WTC11 (cell line): ENCODE measurements around the gene SCYGR4. TPM values are rescaled to one million over a fixed set of nuclear protein-coding genes. Genes with fewer than 3 reads are reported as not detected.

Experiments
- ATAC-seq: fragments of 200-7000 bp; cut with Tn5 transposase; 2 replicates; pipeline ENCODE4 v1.10.0; 2021; ENCODE audit warnings: mild to moderate bottlenecking, moderate library complexity
- CTCF ChIA-PET: fragments of 300-600 bp; sonication (Branson Sonifier 250); formaldehyde crosslinking; loops from one replicate; lab custom pipeline; 2021; ENCODE audit warnings: antibody characterized with exemption; lab: Charles Lee
- POLR2A ChIA-PET: fragments of 350-600 bp; sonication (Branson Sonifier 250); formaldehyde crosslinking; loops from one replicate; lab custom pipeline; 2021; ENCODE audit warnings: antibody characterized with exemption; lab: Charles Lee
- DNase-seq: peaks from one replicate; pipeline ENCODE4 v3.0.0; 2021; ENCODE audit warnings: low spot score
- H3K27ac Mint-ChIP-seq: 2 replicates; pipeline ENCODE4 v1.8.0; 2021; ENCODE audit warnings: mixed read lengths
- H3K27me3 Mint-ChIP-seq: 2 replicates; pipeline ENCODE4 v1.8.0; 2021; ENCODE audit warnings: low read depth, mild to moderate bottlenecking, moderate library complexity, mixed read lengths
- H3K36me3 Mint-ChIP-seq: 2 replicates; pipeline ENCODE4 v1.8.0; 2021; ENCODE audit warnings: mixed read lengths
- H3K4me1 Mint-ChIP-seq: 2 replicates; pipeline ENCODE4 v1.8.0; 2022; ENCODE audit warnings: mixed read lengths
- H3K4me3 Mint-ChIP-seq: 2 replicates; pipeline ENCODE4 v1.8.0; 2021; ENCODE audit warnings: mild to moderate bottlenecking, moderate library complexity, mixed read lengths
- H3K9me3 Mint-ChIP-seq: 2 replicates; pipeline ENCODE4 v1.8.0; 2021; ENCODE audit warnings: mixed read lengths
- CBFB ChIP-seq: sonication (generic); formaldehyde crosslinking; IDR thresholded peaks from 2 replicates; pipeline ENCODE4 v1.8.1; 2022; ENCODE audit warnings: mild to moderate bottlenecking, low read depth, missing genetic modification reagents
- ELF4 ChIP-seq: sonication (generic); formaldehyde crosslinking; IDR thresholded peaks from 2 replicates; pipeline ENCODE4 v1.8.1; 2022; ENCODE audit warnings: low read depth, mild to moderate bottlenecking, moderate library complexity, missing genetic modification reagents
- FOXP1 ChIP-seq: sonication (generic); formaldehyde crosslinking; IDR thresholded peaks from 2 replicates; pipeline ENCODE4 v1.8.0; 2022; ENCODE audit warnings: missing genetic modification reagents, mild to moderate bottlenecking, moderate library complexity, borderline replicate concordance
- GRHL2 ChIP-seq: fragments of 250-450 bp; sonication (Bioruptor Pico); IDR thresholded peaks from 2 replicates; pipeline ENCODE4 v1.8.0; 2022; ENCODE audit warnings: mild to moderate bottlenecking, moderate library complexity; ENCODE audit not compliant: insufficient replicate concordance, severe bottlenecking
- GTF2I ChIP-seq: fragments of 250-450 bp; sonication (Bioruptor Pico); conservative IDR thresholded peaks from 2 replicates; pipeline ENCODE4 v1.4.0; 2021; ENCODE audit warnings: mild to moderate bottlenecking
- KAT7 ChIP-seq: sonication (generic); formaldehyde crosslinking; IDR thresholded peaks from 2 replicates; pipeline ENCODE4 v1.8.1; 2023; ENCODE audit warnings: missing genetic modification reagents, mild to moderate bottlenecking, borderline replicate concordance
- RELA ChIP-seq: sonication (generic); formaldehyde crosslinking; IDR thresholded peaks from 2 replicates; pipeline ENCODE4 v1.8.1; 2022; ENCODE audit warnings: missing genetic modification reagents, mild to moderate bottlenecking, borderline replicate concordance
- SP1 ChIP-seq: sonication (generic); formaldehyde crosslinking; conservative IDR thresholded peaks from 2 replicates; pipeline ENCODE4 v1.8.1; 2022; ENCODE audit warnings: missing genetic modification reagents
- ZNF263 ChIP-seq: sonication (generic); formaldehyde crosslinking; IDR thresholded peaks from 2 replicates; pipeline ENCODE4 v1.8.1; 2022; ENCODE audit warnings: low read depth, mild to moderate bottlenecking, moderate library complexity, missing genetic modification reagents
- total RNA-seq: library from RNA; stranded (reverse); gene quantifications from 3 replicates; pipeline ENCODE4 v1.2.3, GENCODE V29; 2021
- TF ChIP-seq, protein P1 (sequence below): fragments of 250-450 bp; sonication (Bioruptor Pico); IDR thresholded peaks from 2 replicates; pipeline ENCODE4 v2.1.2; 2022; ENCODE audit warnings: mild to moderate bottlenecking, moderate library complexity
- TF ChIP-seq, protein P2 (sequence below): fragments of 250-450 bp; sonication (Bioruptor Pico); conservative IDR thresholded peaks from 2 replicates; pipeline ENCODE4 v1.9.0; 2021; ENCODE audit warnings: mild to moderate bottlenecking
- TF ChIP-seq, protein P3 (sequence below): sonication (generic); formaldehyde crosslinking; IDR thresholded peaks from 2 replicates; pipeline ENCODE4 v1.8.0; 2023; ENCODE audit warnings: mild to moderate bottlenecking, missing genetic modification reagents
- TF ChIP-seq, protein P4 (sequence below): fragments of 250-450 bp; sonication (Bioruptor Pico); IDR thresholded peaks from 2 replicates; pipeline ENCODE4 v1.9.0; 2021; ENCODE audit warnings: mild to moderate bottlenecking
- TF ChIP-seq, protein P5 (sequence below): sonication (generic); formaldehyde crosslinking; IDR thresholded peaks from 2 replicates; pipeline ENCODE4 v1.8.1; 2023; ENCODE audit warnings: mild to moderate bottlenecking, missing genetic modification reagents, borderline replicate concordance

Gene SCYGR4
- total RNA-seq, 1 experiment from 2014 or later, result not detected

DNA sequence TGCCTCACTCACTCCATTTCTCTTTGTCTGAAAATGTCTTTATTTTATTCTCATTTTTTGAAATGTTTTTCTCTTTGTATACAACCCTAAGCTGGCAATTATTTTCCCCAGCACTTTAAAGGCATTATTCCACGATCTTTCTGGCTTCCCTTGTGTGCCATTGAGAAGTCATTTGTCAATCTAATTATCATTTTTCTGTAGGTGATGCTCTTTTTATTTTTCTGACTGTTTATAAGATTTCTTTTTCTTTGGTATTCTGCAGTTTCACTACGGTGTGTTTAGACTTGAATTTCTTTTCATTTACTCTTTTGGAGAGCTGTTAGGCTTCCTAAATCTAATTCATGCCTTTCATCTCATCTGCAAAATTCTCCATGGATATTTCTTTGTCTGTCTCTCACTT lies 8.1 kb downstream of the SCYGR4 start:
- ChIA-PET CTCF (no interaction called here), POLR2A (no interaction called here)
- DNase-seq (no peak), ATAC-seq (no peak)
- H3K4me3 Mint-ChIP-seq, result no peak overlapping the region
- no peak overlapping the region for H3K27ac Mint-ChIP-seq
- H3K36me3 Mint-ChIP-seq, result no peaks in the 10 kb centered on the region
- H3K4me1 Mint-ChIP-seq, result no peaks in the 10 kb centered on the region; the same call in 1 of the 2 replicates
- H3K9me3 Mint-ChIP-seq, result peaks cover 6% of the 10 kb centered on the region
- TF ChIP-seq, protein P1, sequence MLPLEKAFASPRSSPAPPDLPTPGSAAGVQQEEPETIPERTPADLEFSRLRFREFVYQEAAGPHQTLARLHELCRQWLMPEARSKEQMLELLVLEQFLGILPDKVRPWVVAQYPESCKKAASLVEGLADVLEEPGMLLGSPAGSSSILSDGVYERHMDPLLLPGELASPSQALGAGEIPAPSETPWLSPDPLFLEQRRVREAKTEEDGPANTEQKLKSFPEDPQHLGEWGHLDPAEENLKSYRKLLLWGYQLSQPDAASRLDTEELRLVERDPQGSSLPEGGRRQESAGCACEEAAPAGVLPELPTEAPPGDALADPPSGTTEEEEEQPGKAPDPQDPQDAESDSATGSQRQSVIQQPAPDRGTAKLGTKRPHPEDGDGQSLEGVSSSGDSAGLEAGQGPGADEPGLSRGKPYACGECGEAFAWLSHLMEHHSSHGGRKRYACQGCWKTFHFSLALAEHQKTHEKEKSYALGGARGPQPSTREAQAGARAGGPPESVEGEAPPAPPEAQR (CRISPR knock-in tag), result no peak
- TF ChIP-seq, protein P2, sequence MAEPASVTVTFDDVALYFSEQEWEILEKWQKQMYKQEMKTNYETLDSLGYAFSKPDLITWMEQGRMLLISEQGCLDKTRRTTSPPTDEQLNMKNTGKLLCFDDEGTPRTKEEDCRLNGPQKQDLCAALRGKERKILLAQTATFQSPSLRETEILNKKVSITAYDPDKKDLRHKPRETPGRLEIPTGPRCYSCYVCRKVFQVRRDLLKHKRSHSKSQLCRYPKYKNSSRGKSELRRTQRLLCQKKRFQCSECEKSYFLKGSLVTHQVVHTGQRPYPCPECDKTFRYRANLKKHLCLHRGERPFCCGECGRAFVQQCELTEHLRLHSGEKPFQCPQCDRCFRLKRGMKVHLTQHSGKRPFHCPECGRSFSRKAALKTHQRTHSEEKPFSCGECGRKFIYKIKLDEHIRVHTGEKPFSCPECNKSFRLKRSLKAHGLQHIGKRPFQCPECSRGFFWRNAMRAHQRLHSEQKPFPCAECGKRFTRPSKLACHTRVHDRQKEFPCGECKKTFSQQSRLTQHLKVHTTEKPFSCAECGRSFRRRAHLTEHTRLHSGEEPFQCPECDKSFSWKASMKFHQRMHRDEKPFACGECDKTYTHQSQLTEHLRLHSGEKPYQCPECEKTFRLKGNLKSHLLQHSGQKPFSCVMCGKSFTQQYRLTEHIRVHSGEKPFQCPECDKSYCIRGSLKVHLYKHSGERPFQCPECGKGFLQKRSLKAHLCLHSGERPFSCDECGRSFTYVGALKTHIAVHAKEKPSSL (CRISPR knock-in tag), result no peak
- TF ChIP-seq ELF4 (CRISPR knock-in tag), result no peak
- TF ChIP-seq FOXP1, result no peak
- TF ChIP-seq GRHL2 (CRISPR knock-in tag), result no peak
- TF ChIP-seq ZNF263 (CRISPR knock-in tag), result no peak
- TF ChIP-seq, protein P3, sequence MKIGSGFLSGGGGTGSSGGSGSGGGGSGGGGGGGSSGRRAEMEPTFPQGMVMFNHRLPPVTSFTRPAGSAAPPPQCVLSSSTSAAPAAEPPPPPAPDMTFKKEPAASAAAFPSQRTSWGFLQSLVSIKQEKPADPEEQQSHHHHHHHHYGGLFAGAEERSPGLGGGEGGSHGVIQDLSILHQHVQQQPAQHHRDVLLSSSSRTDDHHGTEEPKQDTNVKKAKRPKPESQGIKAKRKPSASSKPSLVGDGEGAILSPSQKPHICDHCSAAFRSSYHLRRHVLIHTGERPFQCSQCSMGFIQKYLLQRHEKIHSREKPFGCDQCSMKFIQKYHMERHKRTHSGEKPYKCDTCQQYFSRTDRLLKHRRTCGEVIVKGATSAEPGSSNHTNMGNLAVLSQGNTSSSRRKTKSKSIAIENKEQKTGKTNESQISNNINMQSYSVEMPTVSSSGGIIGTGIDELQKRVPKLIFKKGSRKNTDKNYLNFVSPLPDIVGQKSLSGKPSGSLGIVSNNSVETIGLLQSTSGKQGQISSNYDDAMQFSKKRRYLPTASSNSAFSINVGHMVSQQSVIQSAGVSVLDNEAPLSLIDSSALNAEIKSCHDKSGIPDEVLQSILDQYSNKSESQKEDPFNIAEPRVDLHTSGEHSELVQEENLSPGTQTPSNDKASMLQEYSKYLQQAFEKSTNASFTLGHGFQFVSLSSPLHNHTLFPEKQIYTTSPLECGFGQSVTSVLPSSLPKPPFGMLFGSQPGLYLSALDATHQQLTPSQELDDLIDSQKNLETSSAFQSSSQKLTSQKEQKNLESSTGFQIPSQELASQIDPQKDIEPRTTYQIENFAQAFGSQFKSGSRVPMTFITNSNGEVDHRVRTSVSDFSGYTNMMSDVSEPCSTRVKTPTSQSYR (CRISPR knock-in tag), result no peak
- TF ChIP-seq RELA, result no peak
- TF ChIP-seq, protein P4, sequence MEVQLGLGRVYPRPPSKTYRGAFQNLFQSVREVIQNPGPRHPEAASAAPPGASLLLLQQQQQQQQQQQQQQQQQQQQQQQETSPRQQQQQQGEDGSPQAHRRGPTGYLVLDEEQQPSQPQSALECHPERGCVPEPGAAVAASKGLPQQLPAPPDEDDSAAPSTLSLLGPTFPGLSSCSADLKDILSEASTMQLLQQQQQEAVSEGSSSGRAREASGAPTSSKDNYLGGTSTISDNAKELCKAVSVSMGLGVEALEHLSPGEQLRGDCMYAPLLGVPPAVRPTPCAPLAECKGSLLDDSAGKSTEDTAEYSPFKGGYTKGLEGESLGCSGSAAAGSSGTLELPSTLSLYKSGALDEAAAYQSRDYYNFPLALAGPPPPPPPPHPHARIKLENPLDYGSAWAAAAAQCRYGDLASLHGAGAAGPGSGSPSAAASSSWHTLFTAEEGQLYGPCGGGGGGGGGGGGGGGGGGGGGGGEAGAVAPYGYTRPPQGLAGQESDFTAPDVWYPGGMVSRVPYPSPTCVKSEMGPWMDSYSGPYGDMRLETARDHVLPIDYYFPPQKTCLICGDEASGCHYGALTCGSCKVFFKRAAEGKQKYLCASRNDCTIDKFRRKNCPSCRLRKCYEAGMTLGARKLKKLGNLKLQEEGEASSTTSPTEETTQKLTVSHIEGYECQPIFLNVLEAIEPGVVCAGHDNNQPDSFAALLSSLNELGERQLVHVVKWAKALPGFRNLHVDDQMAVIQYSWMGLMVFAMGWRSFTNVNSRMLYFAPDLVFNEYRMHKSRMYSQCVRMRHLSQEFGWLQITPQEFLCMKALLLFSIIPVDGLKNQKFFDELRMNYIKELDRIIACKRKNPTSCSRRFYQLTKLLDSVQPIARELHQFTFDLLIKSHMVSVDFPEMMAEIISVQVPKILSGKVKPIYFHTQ (CRISPR knock-in tag), result no peak
- TF ChIP-seq, protein P5, sequence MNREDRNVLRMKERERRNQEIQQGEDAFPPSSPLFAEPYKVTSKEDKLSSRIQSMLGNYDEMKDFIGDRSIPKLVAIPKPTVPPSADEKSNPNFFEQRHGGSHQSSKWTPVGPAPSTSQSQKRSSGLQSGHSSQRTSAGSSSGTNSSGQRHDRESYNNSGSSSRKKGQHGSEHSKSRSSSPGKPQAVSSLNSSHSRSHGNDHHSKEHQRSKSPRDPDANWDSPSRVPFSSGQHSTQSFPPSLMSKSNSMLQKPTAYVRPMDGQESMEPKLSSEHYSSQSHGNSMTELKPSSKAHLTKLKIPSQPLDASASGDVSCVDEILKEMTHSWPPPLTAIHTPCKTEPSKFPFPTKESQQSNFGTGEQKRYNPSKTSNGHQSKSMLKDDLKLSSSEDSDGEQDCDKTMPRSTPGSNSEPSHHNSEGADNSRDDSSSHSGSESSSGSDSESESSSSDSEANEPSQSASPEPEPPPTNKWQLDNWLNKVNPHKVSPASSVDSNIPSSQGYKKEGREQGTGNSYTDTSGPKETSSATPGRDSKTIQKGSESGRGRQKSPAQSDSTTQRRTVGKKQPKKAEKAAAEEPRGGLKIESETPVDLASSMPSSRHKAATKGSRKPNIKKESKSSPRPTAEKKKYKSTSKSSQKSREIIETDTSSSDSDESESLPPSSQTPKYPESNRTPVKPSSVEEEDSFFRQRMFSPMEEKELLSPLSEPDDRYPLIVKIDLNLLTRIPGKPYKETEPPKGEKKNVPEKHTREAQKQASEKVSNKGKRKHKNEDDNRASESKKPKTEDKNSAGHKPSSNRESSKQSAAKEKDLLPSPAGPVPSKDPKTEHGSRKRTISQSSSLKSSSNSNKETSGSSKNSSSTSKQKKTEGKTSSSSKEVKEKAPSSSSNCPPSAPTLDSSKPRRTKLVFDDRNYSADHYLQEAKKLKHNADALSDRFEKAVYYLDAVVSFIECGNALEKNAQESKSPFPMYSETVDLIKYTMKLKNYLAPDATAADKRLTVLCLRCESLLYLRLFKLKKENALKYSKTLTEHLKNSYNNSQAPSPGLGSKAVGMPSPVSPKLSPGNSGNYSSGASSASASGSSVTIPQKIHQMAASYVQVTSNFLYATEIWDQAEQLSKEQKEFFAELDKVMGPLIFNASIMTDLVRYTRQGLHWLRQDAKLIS (CRISPR knock-in tag), result no peak
- no peak for TF ChIP-seq GTF2I
- TF ChIP-seq KAT7, result no peak
- TF ChIP-seq SP1 (CRISPR knock-in tag), result no peak
- no peak for TF ChIP-seq CBFB (CRISPR knock-in tag)
- no peaks in the 10 kb centered on the region for H3K27me3 Mint-ChIP-seq
